Globus pallidus (tissue), 1 donor: Measurements from ENCODE around the gene FANCF.

ENCODE experiments used
- DNase-seq: peaks from one replicate; pipeline ENCODE4 v3.0.0-alpha.2; 2015; ENCODE audit warnings: low spot score

Gene FANCF

DNA sequence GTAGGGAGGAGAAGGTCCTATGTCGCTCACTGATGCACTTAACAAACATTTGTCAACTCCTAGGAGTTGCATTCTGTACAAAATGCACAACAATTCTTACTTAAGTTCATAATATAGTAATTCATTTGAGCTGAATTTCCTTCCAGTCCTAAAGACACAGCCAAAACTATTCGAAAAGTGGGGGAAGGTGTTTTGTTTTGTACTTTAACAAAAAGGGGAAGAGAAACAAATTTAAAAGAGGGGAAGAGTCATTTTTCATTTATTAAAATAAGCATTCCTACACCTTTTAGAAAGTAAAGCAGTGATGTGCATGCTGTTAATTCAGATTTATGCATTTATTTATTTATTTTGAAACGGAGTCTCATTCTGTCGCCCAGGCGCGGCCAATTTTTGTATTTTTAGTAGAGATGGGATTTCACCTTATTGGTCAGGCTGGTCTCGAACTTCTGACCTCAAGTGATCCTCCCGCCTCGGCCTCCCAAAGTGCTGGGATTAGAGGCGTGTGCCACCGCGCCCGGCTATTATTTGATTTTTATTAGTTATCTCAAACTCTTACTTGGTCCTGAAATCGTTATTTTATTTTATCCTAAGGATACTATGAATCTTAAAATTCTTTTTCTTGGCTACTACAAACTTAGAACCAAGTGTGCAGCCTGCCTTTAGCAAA is 1.1 kb upstream of the FANCF start:
- peak; percentile 7 for DNase-seq

DNA sequence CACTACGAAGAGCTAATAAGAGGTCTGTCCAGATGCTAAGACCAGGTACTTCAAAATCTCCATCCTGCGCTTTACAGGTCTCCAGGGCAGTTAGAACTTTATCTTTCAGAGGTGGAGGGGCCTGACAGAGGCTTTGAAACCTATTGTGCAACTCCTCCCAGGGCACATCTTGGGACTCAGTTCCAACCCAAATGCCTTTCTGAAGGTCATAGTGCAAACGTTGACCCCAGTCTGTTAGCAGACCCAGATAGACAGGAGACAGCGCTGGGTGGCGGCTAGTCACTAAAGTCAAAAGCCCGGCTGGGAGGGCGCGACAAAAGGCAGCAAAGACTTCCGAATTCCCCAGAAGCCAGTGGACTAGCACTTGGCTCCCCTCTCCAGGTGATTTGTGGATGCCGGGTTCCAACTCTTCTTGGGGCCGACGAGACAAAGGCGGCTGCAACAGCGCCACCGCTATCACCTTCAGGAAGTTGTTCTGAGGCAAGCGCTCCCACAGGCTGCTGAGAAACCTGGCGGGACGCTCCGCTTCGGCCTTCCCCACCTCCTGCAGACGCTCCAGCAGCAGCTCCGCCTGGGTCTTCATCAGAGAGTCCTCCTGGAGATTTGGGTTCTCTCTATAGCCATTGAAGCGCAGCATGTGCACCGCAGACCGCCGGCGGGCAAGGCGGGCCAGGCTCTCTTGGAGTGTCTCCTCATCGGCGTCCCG is 728 bp downstream of the FANCF start:
- peak; percentile 70 for DNase-seq

DNA sequence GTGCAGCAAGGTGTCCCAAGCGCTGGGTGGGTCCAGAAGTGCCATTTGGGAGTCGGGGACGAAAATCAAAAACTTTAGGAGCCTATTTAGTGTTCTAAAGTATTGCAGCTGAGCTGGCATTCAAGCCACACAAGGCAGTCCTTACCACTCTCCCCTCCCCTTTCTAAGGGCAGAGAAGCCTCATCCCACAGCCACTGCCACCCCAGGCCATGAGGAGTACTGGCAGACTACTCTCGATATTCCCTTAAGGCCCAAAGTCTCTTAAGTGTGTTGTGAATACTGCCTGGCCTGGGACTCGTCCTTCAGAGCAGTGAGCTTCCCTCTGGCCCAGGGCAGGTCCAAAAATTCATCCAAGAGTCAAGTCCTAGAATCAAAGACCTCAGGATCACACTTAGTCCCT is 7.8 kb downstream of the FANCF start:
- DNase-seq = no peak

DNA sequence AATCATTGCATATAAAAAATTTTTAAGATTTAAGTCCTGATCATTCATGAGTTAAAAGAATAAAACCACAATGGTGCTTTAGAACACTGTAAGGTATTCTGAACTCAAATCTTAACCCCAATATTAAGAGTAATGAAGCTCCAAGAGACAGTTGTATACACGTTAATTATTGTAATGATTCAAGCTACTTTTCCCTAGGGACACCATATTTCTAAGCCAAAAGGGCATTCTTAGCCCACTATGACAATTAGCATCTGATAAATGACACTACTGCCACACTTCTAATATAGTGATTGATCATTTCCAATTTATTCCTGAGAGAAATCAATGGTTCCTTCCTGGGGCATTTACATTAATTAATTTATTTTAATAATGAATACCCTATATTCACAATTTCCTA is 21.7 kb downstream of the FANCF start:
- DNase-seq = no peak

DNA sequence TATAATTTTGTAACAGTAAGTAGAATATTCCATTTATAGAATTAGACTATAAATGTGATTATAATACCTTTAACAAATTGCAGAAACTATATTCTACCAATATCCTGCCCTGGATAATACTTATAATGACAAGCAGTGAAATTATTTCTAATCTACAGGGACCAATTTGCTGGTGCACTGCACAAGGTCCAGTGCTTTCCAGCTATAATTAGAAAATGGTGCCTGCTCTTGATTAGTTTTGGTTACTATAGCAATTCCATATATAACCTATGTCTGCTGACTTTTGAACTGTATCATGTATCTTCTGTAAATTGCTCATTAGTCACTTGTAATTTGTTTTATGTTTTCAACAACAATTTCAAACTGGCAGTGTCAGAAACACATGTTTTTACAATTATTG is 23.1 kb downstream of the FANCF start:
- no peak for DNase-seq

DNA sequence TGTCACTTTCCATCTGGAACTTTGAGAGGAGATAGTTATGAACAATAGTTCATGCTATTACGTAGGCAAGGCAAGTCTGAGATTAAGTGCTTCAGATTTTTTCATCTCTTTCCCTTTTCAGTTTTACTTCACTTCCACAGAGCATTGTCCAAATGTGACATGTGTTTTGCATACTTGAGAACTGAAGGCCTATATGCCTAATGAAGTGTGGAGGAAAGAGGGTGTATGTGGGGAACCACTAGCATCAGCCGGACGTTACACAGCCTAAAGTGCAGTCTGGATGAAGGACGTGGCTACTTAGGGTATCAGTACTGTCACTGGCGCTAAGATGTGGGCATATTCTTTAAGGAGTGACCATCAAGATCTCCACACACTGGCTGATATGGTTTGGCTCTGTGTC is 26.2 kb downstream of the FANCF start:
- no peak for DNase-seq

DNA sequence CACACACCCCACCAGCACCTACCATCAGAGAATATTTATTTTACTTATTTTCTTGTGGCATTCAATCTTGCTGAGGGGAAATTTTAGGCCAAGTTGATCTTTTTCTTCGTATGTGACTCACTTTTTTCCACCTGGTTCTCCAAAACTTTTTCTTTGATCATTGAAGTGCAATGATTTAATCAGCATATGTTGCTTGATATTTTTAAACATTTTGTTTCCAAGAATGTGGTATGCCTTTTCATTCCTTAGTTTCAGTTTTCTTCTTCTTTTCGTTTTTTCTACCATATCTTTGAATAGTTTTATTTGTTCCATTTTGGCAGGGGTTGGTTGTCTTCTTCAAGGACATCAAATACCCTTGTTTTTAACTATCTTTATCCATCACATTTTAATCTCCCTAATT is 28.6 kb downstream of the FANCF start:
- DNase-seq = no peak

DNA sequence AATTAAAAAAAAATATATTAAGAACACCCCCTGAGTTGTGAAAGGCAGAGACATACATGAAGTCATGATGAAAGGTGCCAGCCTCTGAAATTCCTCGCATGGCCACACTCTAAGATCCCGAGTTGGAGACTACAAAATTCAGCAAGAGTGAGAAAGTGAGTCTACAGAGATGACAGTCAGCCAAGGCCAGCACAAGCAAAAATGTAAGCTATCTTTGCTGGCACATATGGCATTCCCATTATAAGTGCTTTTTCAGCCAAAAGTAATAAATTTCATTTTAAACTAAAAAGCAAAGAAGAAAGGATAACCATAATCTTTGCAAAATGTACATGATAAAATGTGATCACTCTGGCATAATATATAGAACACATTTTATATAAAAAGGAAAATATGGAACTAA is 40.6 kb downstream of the FANCF start:
- no peak for DNase-seq

DNA sequence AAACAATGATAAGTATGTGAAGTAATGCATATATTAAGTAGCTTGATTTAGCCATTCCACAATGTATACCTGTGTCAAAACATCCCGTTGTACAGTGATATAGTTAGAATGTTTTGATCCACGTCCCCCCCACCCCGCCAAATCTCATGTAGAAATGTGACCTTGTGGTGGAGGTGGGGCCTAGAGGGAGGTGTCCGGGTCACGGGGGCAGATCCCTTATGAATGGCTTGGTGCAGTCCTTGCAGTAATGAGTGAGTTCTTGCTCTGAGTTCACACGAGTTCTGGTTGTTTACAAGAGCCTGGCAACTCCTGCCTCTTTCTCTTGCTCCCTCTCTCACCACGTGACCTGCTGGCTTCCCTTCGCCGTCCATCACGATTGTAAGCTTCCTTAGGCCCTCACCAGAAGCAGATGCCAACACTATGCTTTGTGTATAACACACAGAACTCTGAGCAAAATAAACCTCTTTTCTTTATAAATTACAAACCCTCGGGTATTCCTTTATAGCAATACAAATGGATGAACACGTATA is 41.6 kb downstream of the FANCF start:
- no peak for DNase-seq

DNA sequence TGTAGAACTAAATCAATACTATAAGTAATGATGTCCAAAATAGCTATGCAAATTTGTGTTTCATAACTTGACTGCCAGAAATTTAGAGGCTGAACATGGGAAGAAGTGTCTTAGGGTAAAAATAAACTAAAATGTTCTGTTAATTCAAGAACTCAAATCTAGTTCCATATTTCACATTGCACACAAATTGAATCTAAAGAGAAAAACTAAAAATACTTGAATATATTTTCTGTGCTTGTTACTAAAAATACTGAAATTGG is 43.5 kb downstream of the FANCF start:
- DNase-seq = no peak

DNA sequence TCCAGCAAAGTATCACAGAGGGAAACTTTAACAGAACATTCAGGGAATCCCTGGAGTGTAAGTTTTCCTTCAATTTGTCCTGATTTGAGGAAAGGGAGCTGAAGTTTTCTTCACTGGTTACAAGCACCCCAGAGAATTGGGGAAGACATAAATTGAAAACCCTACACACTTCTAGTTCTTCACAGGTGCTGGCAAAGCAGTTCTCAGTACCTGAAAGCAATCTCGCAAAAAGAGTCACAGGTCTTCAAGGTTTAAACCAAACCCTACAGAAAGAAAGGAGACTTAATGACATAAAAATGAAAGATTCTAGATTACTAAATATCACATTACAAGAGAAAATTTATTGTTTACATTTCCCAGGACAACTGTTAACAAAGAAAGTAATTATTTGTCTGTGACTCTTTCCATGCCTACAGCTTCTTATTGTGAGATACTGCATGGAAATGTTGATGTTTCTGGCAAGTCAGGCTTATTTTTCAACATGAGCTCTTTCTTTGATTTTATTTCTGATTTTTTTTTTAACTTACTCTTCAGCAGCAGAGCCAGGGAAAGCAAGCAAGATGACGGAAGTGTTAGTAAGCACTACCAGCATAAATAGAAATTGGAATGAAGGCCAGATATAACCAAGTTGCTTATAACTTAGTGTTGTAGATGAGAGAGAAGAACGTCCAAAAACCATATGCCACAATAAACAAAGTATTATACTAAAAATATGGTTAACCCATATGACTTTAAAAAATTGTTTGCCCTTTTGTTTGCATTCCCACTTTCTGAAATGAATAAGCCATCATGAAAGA is 44.1 kb downstream of the FANCF start:
- no peak for DNase-seq

DNA sequence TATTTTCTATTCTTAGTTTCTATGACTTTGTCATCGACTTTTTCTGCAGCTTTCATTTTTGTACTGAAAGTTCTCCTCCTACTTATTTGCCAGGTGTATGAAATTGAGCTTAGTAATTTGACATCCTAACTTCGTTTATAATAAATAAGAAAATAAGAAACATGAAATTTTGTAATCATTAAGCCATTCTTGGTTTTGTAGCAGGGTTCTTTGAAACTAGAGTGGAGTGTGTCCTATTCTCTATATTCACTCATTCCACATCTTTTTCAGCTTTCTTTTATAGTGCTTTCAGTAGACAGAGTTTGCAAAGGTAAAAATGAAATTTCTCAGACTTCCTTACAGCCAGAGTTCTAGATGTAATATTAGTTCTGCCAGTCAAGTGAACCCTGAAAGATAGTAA is 47.8 kb downstream of the FANCF start:
- no peak for DNase-seq
